SK-N-SH (cell line): ENCODE measurements around the gene RPS6KA2. TPM values are rescaled to one million over a fixed set of nuclear protein-coding genes. Genes with fewer than 3 reads are reported as not detected.

Source experiments
- CTCF ChIA-PET: fragments of 300-600, 350-600 bp; formaldehyde crosslinking; extraction: SDS; loops from one replicate; lab custom pipeline; 2021; lab: Yijun Ruan, JAX
- POLR2A ChIA-PET: fragments of 350-600 bp; sonication (Branson Sonifier 250); formaldehyde crosslinking; extraction: SDS; loops from one replicate; lab custom pipeline; 2020; ENCODE audit warnings: antibody characterized with exemption, inconsistent platforms; lab: Yijun Ruan, JAX
- DNase-seq: peaks from one replicate; pipeline ENCODE4 v3.0.0; 2012
- H2AFZ ChIP-seq: fragments of 200-600 bp; sonication (generic); 2 replicates; pipeline ENCODE4 v1.8.1; 2016; ENCODE audit warnings: antibody characterized with exemption, mild to moderate bottlenecking, low read depth
- H3F3A ChIP-seq: fragments of 200-600 bp; sonication (generic); replicated peaks from 2 replicates; pipeline ENCODE3; 2016; ENCODE audit warnings: antibody characterized with exemption, mild to moderate bottlenecking; ENCODE audit not compliant: insufficient read depth
- H3K27ac ChIP-seq, 2 experiments: fragments of 200-500 bp in 1 of 2; fragments of 200-600 bp in 1 of 2; sonication (Bioruptor generic) in 1 of 2; sonication (generic), shearing (Covaris generic) in 1 of 2; 2 replicates each; pipeline versions ENCODE4 v1.5.1 to v1.6.1; 2014 to 2016; ENCODE audit warnings: low read depth in 2 of 2, inconsistent platforms in 1 of 2, low read length in 1 of 2, mild to moderate bottlenecking in 1 of 2, mixed read lengths in 1 of 2
- H3K27me3 ChIP-seq: fragments of 200-600 bp; sonication (generic), shearing (Covaris generic); 2 replicates; pipeline ENCODE4 v1.6.1; 2016; ENCODE audit warnings: mixed run types; ENCODE audit not compliant: insufficient read depth
- H3K36me3 ChIP-seq, 2 experiments: fragments of 200-500 bp in 1 of 2; fragments of 200-600 bp in 1 of 2; sonication (Bioruptor generic) in 1 of 2; sonication (generic) in 1 of 2; replicated peaks in 1 of 2; 2 replicates each; pipeline versions ENCODE3 to v1.5.1; 2014 to 2016; ENCODE audit warnings: low read length in 1 of 2, mild to moderate bottlenecking in 1 of 2; ENCODE audit not compliant: insufficient read depth in 2 of 2, control insufficient read depth in 1 of 2
- H3K4me1 ChIP-seq, 2 experiments: fragments of 200-500 bp in 1 of 2; fragments of 200-600 bp in 1 of 2; sonication (Bioruptor generic) in 1 of 2; sonication (generic), shearing (Covaris generic) in 1 of 2; 2 replicates each; pipeline versions ENCODE4 v1.5.1 to v1.6.1; 2014 to 2016; ENCODE audit warnings: low read depth in 1 of 2, low read length in 1 of 2, mixed run types in 1 of 2; ENCODE audit not compliant: insufficient read depth in 2 of 2, control insufficient read depth in 1 of 2
- H3K4me2 ChIP-seq: fragments of 200-600 bp; sonication (generic), shearing (Covaris generic); 2 replicates; pipeline ENCODE4 v1.6.1; 2017; ENCODE audit warnings: mixed run types
- H3K4me3 ChIP-seq, 2 experiments: fragments of 200-500 bp in 1 of 2; fragments of 200-600 bp in 1 of 2; sonication (Bioruptor generic) in 1 of 2; sonication (generic), shearing (Covaris generic) in 1 of 2; 2 replicates each; pipeline versions ENCODE4 v1.5.1 to v1.8.1; 2014 to 2016; ENCODE audit warnings: low read depth in 2 of 2, inconsistent platforms in 1 of 2, low read length in 1 of 2, mild to moderate bottlenecking in 1 of 2, mixed read lengths in 1 of 2, moderate library complexity in 1 of 2
- H3K79me2 ChIP-seq: fragments of 200-600 bp; sonication (generic); 2 replicates; pipeline ENCODE4 v1.8.1; 2017; ENCODE audit warnings: mild to moderate bottlenecking; ENCODE audit not compliant: insufficient read depth
- H3K9ac ChIP-seq: fragments of 200-600 bp; sonication (generic); 2 replicates; pipeline ENCODE4 v1.6.1; 2017; ENCODE audit warnings: mixed run types
- H3K9me2 ChIP-seq: fragments of 200-600 bp; sonication (generic); 2 replicates; pipeline ENCODE4 v1.6.1; 2017; ENCODE audit warnings: mixed run types
- H3K9me3 ChIP-seq: fragments of 200-600 bp; sonication (generic); 2 replicates; pipeline ENCODE4 v1.6.1; 2017; ENCODE audit warnings: mixed run types, mild to moderate bottlenecking, moderate library complexity
- H4K20me1 ChIP-seq: fragments of 200-600 bp; sonication (generic); 2 replicates; pipeline ENCODE4 v1.6.1; 2017; ENCODE audit warnings: mild to moderate bottlenecking, mixed run types; ENCODE audit not compliant: insufficient read depth
- CHD2 ChIP-seq: fragments of 150-350 bp; IDR thresholded peaks from 2 replicates; pipeline ENCODE4 v1.6.1; 2018; ENCODE audit warnings: low read length; ENCODE audit not compliant: partially characterized antibody
- FOSL2 ChIP-seq: IDR thresholded peaks from 2 replicates; pipeline ENCODE4 v1.4.0; 2012; ENCODE audit warnings: low read depth, mild to moderate bottlenecking, moderate library complexity, borderline replicate concordance
- FOXJ3 ChIP-seq: sonication (generic); formaldehyde crosslinking; IDR thresholded peaks from 2 replicates; pipeline ENCODE4 v1.5.1; 2020; ENCODE audit warnings: mild to moderate bottlenecking, missing genetic modification reagents
- GATA2 ChIP-seq: sonication (generic); formaldehyde crosslinking; IDR thresholded peaks from 2 replicates; pipeline ENCODE4 v1.5.0; 2020; ENCODE audit warnings: mild to moderate bottlenecking, missing genetic modification reagents
- JUND ChIP-seq: IDR thresholded peaks from 2 replicates; pipeline ENCODE4 v1.4.0; 2012
- MEF2A ChIP-seq: IDR thresholded peaks from 2 replicates; pipeline ENCODE4 v1.4.0; 2012; ENCODE audit warnings: low read depth, borderline replicate concordance
- NFIC ChIP-seq: IDR thresholded peaks from 2 replicates; pipeline ENCODE4 v1.4.0; 2012; ENCODE audit warnings: borderline replicate concordance
- POLR2AphosphoS5 ChIP-seq: IDR thresholded peaks from 2 replicates; pipeline ENCODE4 v1.6.1; 2012; ENCODE audit warnings: low read depth, low read length
- RFX5 ChIP-seq: IDR thresholded peaks from 2 replicates; pipeline ENCODE4 v1.6.1; 2012; ENCODE audit warnings: mild to moderate bottlenecking, improper control_type of control experiment, low read length
- RXRA ChIP-seq: IDR thresholded peaks from 2 replicates; pipeline ENCODE4 v1.4.0; 2012; ENCODE audit warnings: low read depth, mild to moderate bottlenecking, borderline replicate concordance
- SMC3 ChIP-seq: IDR thresholded peaks from 2 replicates; pipeline ENCODE4 v1.6.1; 2012; ENCODE audit warnings: low read depth, low read length, improper control_type of control experiment
- TAF1 ChIP-seq: IDR thresholded peaks from 2 replicates; pipeline ENCODE4 v1.6.1; 2012; ENCODE audit warnings: low read depth, mild to moderate bottlenecking, low read length, moderate library complexity, borderline replicate concordance
- TCF12 ChIP-seq: IDR thresholded peaks from 2 replicates; pipeline ENCODE4 v1.4.0; 2012
- TEAD4 ChIP-seq: IDR thresholded peaks from 2 replicates; pipeline ENCODE4 v1.4.0; 2012; ENCODE audit warnings: mild to moderate bottlenecking, borderline replicate concordance; ENCODE audit not compliant: insufficient read depth
- USF1 ChIP-seq: IDR thresholded peaks from 2 replicates; pipeline ENCODE4 v1.4.0; 2012; ENCODE audit warnings: low read depth, borderline replicate concordance
- YY1 ChIP-seq: IDR thresholded peaks from 2 replicates; pipeline ENCODE4 v1.4.0; 2012; ENCODE audit warnings: low read depth, mild to moderate bottlenecking
- WGBS: methylation state at CpG from one replicate; pipeline ENCODE4 v1.1.6; 2017; ENCODE audit warnings: low lambda C conversion rate; 5-methylcytosine and 5-hydroxymethylcytosine counted together
- polyA plus RNA-seq, 3 experiments: library from polyadenylated mRNA; depleted of rRNA; stranded (reverse); fragments of >200 nt; gene quantifications; 2 replicates each; pipeline ENCODE4 v1.2.3, GENCODE V29; 2012
- TF ChIP-seq, protein P1 (sequence below): IDR thresholded peaks from 2 replicates; pipeline ENCODE4 v1.4.0; 2012; ENCODE audit warnings: low read depth, borderline replicate concordance
- TF ChIP-seq, protein P2 (sequence below): IDR thresholded peaks from 2 replicates; pipeline ENCODE4 v1.6.1; 2012; ENCODE audit warnings: mild to moderate bottlenecking, low read depth, low read length, moderate library complexity

RPS6KA2 gene
- polyA plus RNA-seq, 1 of the 3 experiments (the other 2 are of a cell fraction) = 59.5 TPM

DNA sequence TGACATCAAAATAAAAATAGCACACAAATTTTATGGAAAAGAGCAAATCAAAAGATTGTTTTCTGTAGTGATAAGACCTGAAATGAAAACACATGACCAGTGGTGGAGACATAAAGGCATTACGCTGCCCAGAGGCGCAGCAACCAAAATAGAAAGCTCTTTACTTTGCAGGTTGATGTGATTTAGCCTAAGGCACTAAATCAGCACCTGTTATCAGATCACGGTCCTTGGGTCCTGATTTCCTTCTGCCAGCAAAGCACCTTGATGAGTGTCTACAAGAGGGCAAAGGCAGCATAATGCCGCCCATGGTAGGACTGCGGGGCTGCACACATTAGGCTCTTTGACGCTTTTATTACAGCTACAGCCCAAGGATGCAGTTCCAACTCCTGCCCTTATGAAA is 21.3 kb downstream of the RPS6KA2 start:
- H2AFZ ChIP-seq = no peak overlapping the region
- no peaks in the 10 kb centered on the region for H4K20me1 ChIP-seq
- CTCF ChIA-PET = interaction anchor here (0.8 kb wide), 1 partner anchor 23 kb away, joined by 4 read pairs; no protein-coding TSS in a partner anchor
- no peak for DNase-seq
- H3K79me2 ChIP-seq = peaks cover 94% of the 10 kb centered on the region
- H3K36me3 ChIP-seq = peaks cover 4 to 16% of the 10 kb centered on the region in 2 experiments
- peaks cover 7% of the 10 kb centered on the region for H3F3A ChIP-seq
- WGBS = 84% methylated on average over 6 of the region's 6 CpGs
- peaks cover 6 to 27% of the 10 kb centered on the region in 2 experiments; a peak in 3 of 4 replicates for H3K4me1 ChIP-seq
- H3K27ac ChIP-seq = peak overlapping the region in 1 of 2 experiments; percentile 9; a peak in 2 of 4 replicates
- no peak for TF ChIP-seq SMC3
- TF ChIP-seq TCF12 = no peak
- no peak for TF ChIP-seq MEF2A
- no peak for TF ChIP-seq RXRA
- TF ChIP-seq, protein P1, sequence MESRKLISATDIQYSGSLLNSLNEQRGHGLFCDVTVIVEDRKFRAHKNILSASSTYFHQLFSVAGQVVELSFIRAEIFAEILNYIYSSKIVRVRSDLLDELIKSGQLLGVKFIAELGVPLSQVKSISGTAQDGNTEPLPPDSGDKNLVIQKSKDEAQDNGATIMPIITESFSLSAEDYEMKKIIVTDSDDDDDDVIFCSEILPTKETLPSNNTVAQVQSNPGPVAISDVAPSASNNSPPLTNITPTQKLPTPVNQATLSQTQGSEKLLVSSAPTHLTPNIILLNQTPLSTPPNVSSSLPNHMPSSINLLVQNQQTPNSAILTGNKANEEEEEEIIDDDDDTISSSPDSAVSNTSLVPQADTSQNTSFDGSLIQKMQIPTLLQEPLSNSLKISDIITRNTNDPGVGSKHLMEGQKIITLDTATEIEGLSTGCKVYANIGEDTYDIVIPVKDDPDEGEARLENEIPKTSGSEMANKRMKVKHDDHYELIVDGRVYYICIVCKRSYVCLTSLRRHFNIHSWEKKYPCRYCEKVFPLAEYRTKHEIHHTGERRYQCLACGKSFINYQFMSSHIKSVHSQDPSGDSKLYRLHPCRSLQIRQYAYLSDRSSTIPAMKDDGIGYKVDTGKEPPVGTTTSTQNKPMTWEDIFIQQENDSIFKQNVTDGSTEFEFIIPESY = no peak
- no peak for TF ChIP-seq TAF1
- no peak for TF ChIP-seq CHD2
- TF ChIP-seq RFX5 = no peak
- TF ChIP-seq YY1 = no peak
- TF ChIP-seq, protein P2, sequence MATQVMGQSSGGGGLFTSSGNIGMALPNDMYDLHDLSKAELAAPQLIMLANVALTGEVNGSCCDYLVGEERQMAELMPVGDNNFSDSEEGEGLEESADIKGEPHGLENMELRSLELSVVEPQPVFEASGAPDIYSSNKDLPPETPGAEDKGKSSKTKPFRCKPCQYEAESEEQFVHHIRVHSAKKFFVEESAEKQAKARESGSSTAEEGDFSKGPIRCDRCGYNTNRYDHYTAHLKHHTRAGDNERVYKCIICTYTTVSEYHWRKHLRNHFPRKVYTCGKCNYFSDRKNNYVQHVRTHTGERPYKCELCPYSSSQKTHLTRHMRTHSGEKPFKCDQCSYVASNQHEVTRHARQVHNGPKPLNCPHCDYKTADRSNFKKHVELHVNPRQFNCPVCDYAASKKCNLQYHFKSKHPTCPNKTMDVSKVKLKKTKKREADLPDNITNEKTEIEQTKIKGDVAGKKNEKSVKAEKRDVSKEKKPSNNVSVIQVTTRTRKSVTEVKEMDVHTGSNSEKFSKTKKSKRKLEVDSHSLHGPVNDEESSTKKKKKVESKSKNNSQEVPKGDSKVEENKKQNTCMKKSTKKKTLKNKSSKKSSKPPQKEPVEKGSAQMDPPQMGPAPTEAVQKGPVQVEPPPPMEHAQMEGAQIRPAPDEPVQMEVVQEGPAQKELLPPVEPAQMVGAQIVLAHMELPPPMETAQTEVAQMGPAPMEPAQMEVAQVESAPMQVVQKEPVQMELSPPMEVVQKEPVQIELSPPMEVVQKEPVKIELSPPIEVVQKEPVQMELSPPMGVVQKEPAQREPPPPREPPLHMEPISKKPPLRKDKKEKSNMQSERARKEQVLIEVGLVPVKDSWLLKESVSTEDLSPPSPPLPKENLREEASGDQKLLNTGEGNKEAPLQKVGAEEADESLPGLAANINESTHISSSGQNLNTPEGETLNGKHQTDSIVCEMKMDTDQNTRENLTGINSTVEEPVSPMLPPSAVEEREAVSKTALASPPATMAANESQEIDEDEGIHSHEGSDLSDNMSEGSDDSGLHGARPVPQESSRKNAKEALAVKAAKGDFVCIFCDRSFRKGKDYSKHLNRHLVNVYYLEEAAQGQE = no peak
- no peak for TF ChIP-seq FOSL2
- TF ChIP-seq JUND = no peak
- no peak for TF ChIP-seq GATA2
- TF ChIP-seq NFIC = no peak
- H3K9me2 ChIP-seq = no peaks in the 10 kb centered on the region
- no peaks in the 10 kb centered on the region for H3K9me3 ChIP-seq
- POLR2A ChIA-PET = no interaction called here
- H3K27me3 ChIP-seq = no peaks in the 10 kb centered on the region
- no peak overlapping the region for H3K9ac ChIP-seq
- no peak overlapping the region for H3K4me2 ChIP-seq
- H3K4me3 ChIP-seq = no peak overlapping the region

GRCh38 chr6:166604911-166605310 is 22.1 kb downstream of the RPS6KA2 start:
- CTCF ChIA-PET = no interaction called here
- Histone ChIP-seq H3K9ac (no peak overlapping the region), H3K79me2 (peaks cover 94% of the 10 kb centered on the region), H3K27ac (no peak overlapping the region), H3K4me1 (peaks cover 9 to 28% of the 10 kb centered on the region in 2 experiments; a peak in 3 of 4 replicates), H3K4me3 (no peak overlapping the region), H3K27me3 (no peaks in the 10 kb centered on the region), H4K20me1 (no peaks in the 10 kb centered on the region), H3K9me2 (no peaks in the 10 kb centered on the region), H3F3A (peaks cover 7% of the 10 kb centered on the region), H3K9me3 (no peaks in the 10 kb centered on the region), H3K36me3 (peaks cover under 1 to 15% of the 10 kb centered on the region in 2 experiments), H3K4me2 (no peak overlapping the region), H2AFZ (no peak overlapping the region)
- DNase-seq = no peak
- POLR2A ChIA-PET = no interaction called here
- TF ChIP-seq CHD2 = no peak
- no peak for TF ChIP-seq TEAD4
- TF ChIP-seq FOXJ3 (CRISPR knock-in tag) = no peak
- TF ChIP-seq TCF12 = no peak
- no peak for TF ChIP-seq RXRA
- TF ChIP-seq USF1 = no peak
- no peak for TF ChIP-seq POLR2AphosphoS5
- WGBS = 87% methylated on average over 6 of the region's 6 CpGs
